Caki2 (cell line): ENCODE measurements around the gene LGALS7. TPM values are rescaled to one million over a fixed set of nuclear protein-coding genes. Genes with fewer than 3 reads are reported as not detected.

Experiments used
- DNase-seq: peaks from one replicate; pipeline ENCODE4 v3.0.0-alpha.2; 2015; ENCODE audit warnings: low read depth
- in situ Hi-C: cut with HindIII; loops from 2 replicates; pipeline ENCODE4 v1.10.0; 2016; ENCODE audit warnings: low sequenced_read_pairs, low pct_unique_long_range_greater_than_20kb, mixed read lengths
- total RNA-seq: library from RNA; depleted of rRNA; stranded (reverse); fragments of >200 nt; shearing (Covaris generic); gene quantifications from 2 replicates; pipeline ENCODE4 v1.2.3, GENCODE V29; 2014; ENCODE audit warnings: low replicate concordance; rRNA removed

Gene LGALS7
- total RNA-seq, 1 experiment from 2014 or later, result not detected

- in situ Hi-C loops, result no loop called here
- DNase-seq, result no peak
These were observed 50.2 kb downstream of the LGALS7 start for GRCh38 chr19:38722947-38723605.

- in situ Hi-C loops, result no loop called here
These were observed 51.1 kb downstream of the LGALS7 start for GRCh38 chr19:38721979-38722773.

GRCh38 chr19:38721496-38721895 lies 51.8 kb downstream of the LGALS7 start:
- DNase-seq, result no peak
- in situ Hi-C loops, result no loop called here

More at GRCh38 chr19:38721979-38722773, 51.1 kb downstream of the LGALS7 start:
- DNase-seq, result no peak

Other genes starting within 250 kb of the LGALS7 start
- gene MAP4K1, start 155.6 kb downstream of the LGALS7 start, total RNA-seq, result 1.3 and 1.6 TPM in 2 replicates
- gene EIF3K, start 154.3 kb downstream of the LGALS7 start, total RNA-seq, result 642 and 878 TPM in 2 replicates
- 872 and 922 TPM in 2 replicates for gene ACTN4, start 125.9 kb downstream of the LGALS7 start, total RNA-seq
- gene CAPN12, start 29.0 kb downstream of the LGALS7 start, total RNA-seq, result 0.46 and 2.3 TPM in 2 replicates
- gene LGALS7B, start 15.7 kb upstream of the LGALS7 start, total RNA-seq, result not detected in 2 replicates
- not detected in 2 replicates for gene LGALS4, start 39.4 kb upstream of the LGALS7 start, total RNA-seq
- gene ECH1, start 58.3 kb upstream of the LGALS7 start, total RNA-seq, result 241 and 276 TPM in 2 replicates
- gene HNRNPL, start 76.5 kb upstream of the LGALS7 start, total RNA-seq, result 501 and 509 TPM in 2 replicates
- 9.9 and 12.6 TPM in 2 replicates for gene RINL, start 104.8 kb upstream of the LGALS7 start, total RNA-seq
- 53.9 and 58.1 TPM in 2 replicates for gene SIRT2, start 126.1 kb upstream of the LGALS7 start, total RNA-seq
- 48.3 and 50.3 TPM in 2 replicates for gene NFKBIB, start 126.5 kb upstream of the LGALS7 start, total RNA-seq
- 1.0 TPM in 1 of 2 replicates, not detected in the other for gene CCER2, start 138.7 kb upstream of the LGALS7 start, total RNA-seq
- gene SARS2, start 157.2 kb upstream of the LGALS7 start, total RNA-seq, result 46.3 and 77.4 TPM in 2 replicates
- 184 and 200 TPM in 2 replicates for gene MRPS12, start 157.4 kb upstream of the LGALS7 start, total RNA-seq
- gene FBXO17, start 202.2 kb upstream of the LGALS7 start, total RNA-seq, result 129 and 142 TPM in 2 replicates